HG03460 (cell line): ENCODE data around the gene KTN1.
A peak's percentile ranks its signal among the peaks of the same experiment; 100 is the strongest.

ENCODE experiments used
- ATAC-seq: cut with Tn5 transposase; IDR thresholded peaks from one replicate; pipeline ENCODE4 v1.9.1; 2021; ENCODE audit not compliant: unreplicated experiment

The KTN1 gene

GRCh38 chr14:55671641-55672040 is 91.6 kb downstream of the KTN1 start:
- ATAC-seq: no peak

DNA sequence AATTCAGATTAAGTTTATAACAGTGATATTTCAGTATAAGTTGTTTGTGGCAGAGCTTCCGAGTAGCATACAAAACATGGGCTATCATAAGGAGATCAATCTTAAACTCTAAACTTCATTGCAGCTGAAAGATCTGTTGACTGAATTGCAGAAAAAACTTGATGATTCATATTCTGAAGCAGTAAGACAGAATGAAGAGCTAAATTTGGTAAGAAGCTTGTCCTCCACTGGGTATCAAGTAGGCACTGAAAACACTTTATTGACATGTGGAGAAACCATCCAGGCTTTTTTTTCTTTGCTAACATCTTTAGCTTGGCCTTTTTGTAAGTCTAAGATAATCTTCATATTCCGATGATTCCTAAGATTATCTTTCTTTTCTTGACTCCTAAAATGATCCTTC is 93.0 kb downstream of the KTN1 start:
- ATAC-seq: no peak

DNA sequence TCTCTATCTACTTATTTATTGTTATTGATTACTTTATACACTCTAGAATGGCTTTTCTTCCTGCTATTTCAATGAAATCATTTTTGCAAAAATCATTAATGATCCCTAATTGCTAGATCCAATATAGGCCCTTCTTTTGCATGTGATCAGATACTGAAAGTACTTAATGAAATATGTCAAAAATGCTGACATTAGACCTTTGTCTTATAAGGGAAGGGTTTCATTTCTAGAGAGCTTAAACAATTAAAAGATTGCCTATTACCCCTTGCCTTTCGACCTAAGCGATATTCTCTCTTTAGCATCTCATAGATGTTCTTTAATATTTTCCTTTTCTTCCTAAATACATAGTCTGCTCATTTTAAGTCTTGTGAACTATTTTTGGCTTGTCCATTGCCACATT is 101.1 kb downstream of the KTN1 start:
- no peak for ATAC-seq

DNA sequence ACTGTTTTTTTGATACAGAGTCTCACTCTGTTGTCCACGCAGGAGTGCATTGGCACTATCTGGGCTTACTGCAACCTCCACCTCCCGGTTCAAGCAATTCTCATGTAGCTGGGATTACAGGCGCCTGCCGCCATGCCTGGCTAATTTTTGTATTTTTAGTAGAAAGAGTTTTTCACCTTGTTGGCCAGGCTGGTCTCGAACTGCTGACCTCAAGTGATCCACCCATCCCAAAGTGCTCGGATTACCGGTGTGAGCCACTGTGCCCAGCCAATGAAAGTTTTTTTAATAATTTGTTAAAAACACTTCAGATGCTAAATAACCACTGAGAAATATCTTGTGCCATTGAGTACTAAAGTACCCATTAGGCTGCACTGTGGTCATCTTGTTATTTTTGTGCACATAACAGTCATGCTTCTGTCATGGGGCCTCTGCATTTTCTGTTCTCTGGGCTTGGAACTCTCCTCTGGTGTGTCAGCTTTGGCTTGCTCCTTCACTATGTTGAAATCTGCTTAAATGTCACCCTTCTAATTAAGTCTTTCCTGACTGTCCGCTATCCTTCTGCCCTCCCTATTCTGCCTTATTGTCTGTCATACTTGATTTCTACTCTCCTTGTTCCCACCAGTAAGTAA is 105.1 kb downstream of the KTN1 start:
- ATAC-seq: no peak

- no peak for ATAC-seq
Observed at GRCh38 chr14:55686713-55687112, 106.7 kb downstream of the KTN1 start.

GRCh38 chr14:55688566-55688965 is 108.6 kb downstream of the KTN1 start:
- no peak for ATAC-seq

DNA sequence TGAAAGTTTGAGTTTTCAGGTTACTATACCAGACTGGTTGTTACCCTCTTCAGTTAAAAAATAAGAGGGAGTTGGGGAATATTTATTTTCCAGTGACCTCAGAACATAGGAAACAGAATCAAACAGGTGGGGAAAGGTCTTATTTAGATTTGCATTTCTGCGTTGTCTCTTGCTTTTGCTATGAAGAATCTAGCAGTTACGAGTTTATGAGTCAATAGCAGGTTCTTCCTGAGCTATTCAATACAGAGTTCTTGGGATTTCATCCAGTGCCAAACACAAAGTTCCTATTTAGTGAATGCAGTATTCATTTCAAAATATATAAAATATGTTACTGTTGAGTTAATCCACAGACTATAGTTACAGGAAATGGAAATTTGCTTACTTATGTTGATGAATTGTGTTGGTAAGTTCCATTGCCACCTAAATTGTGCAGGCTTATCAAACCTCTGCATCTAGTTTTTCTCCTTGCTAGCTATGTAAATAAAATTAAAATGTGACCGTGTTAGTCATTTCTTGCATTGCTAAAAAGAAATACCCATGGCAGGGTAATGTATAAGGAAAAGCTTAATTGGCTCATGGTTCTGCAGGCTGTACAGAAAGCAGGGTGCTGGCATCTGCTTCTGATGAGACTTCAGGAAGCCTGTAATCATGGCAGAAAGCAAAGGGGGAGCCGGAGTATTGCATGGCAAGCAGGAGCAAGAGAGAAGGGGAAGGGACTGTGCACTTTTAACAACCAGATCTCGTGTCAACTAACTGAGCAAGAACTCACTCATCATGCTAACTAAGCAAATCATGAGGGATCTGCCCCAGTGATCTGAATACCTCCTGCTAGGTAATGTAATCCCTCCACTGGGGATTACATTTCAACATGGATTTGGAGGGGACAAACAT is 110.2 kb downstream of the KTN1 start:
- ATAC-seq: no peak

GRCh38 chr14:55691659-55692058 is 111.7 kb downstream of the KTN1 start:
- ATAC-seq: no peak

DNA sequence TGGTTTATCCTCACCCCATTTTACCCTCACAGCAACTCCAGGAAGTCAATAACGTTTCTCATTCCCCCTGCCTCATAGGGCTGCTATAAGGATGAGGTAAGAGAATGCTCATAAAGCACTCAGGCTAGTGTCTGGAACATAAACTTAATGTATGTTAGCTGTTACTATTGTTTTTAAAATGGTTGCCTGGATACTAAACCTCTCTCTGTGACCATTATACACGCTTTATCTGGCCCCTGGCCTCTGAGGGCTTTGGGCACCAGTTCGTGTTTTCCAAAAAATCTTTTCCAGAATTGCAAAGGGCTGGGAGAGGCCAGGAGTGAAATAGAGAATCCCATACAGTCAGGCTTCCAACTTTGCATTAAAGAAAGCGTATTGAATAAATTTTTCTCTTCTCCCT is 113.9 kb downstream of the KTN1 start:
- no peak for ATAC-seq

DNA sequence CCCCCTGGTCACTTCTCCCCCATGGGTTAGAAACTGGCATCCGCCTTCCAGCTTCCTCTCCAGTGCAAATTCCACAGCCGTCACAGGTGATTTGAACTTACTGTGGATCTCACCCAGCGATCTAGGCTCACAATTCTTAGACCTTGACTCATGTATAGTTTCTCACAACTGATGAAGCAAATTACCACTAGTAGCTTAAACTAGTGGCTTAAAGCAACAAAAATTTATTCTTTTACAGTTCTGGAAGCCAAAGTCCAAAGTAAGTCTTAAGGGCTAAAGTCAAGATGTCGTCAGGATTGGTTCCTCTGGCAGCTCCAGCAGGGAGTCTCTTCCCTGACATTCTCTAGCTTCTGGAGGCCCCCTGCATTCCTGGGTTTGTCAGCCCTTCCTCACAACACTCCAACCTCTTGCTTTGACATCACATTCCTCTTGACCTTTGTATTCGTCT is 117.4 kb downstream of the KTN1 start:
- no peak for ATAC-seq

GRCh38 chr14:55698051-55698450 is 118.0 kb downstream of the KTN1 start:
- no peak for ATAC-seq

GRCh38 chr14:55699131-55700057 is 119.4 kb downstream of the KTN1 start:
- ATAC-seq: no peak

GRCh38 chr14:55701638-55702037 is 121.6 kb downstream of the KTN1 start:
- peak; percentile 98 for ATAC-seq

- ATAC-seq: no peak
Observed at GRCh38 chr14:55702511-55702910, 122.5 kb downstream of the KTN1 start.

DNA sequence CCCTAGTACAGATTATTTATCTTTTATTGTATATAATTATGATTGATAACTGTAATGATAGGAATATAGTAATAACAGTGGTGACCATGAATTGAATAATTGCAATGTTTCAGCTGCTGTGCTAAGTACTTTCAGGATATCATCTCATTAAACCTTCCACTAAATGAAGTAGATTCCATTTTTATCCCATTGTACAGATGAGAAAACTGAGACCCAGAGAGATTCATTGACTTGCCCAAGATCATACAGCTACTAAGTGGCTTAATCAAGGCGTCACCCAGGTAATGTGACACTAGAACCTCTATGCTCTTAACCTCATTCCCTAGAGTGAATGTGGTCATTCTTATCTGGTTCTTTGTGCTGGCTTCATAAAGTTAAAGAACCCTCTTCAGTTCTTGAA is 124.6 kb downstream of the KTN1 start:
- no peak for ATAC-seq

DNA sequence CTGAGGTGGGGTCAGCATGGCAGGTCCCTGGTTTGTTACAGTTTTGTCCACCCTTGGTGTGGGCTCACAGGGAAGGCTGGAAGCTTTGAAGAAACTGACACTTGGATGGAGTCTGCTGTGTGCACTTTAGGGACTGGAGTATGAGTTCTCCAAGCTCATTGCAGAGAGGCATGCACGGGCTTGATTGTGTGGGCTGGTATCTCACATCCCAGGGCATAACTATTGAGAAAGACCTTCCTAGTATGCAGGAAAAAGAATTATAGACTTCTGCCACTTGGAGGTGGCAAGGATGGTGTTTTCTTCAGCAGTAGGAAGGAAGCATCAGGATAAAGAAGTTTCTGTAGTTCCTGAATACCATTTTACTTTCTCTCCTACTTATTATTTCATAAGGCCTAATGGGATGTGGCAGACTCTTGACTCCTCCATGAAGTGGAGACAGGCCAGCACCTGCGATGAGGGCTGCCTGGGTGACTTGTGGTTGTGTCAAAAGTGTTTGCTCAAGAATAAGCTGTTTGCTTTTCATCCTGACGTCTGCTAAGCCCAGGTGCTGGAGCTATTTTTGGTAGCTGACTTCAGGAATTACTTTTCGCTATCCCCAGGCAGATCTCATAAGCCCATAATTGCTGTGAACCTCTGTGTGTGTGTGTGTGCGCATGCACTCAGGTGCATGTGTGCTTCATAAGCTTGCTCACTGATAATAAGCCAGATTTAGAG is 125.8 kb downstream of the KTN1 start:
- no peak for ATAC-seq

- ATAC-seq: no peak
Observed at GRCh38 chr14:55706365-55706684, 126.3 kb downstream of the KTN1 start.

GRCh38 chr14:55706893-55707292 is 126.9 kb downstream of the KTN1 start:
- no peak for ATAC-seq

DNA sequence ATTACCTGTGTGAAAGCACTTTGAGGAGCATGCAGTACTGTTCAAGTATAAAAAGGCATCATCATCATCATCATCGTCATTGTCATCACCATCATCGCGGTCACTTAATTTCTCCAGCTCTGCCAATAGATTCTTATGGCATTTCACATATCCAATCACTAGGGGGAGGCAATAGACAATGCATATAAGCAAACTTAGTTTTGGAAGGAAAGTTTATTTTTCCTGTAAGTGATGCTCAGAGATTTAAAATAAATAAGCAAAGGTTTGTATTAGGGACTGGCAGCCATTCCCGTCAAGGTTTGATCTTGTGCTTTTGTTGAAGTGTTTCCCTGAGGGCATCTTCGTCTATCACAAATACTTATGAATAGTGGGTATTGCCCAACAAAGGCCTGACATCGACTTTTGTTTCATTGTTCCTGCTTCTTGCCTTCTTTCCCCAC is 127.4 kb downstream of the KTN1 start:
- ATAC-seq: no peak

DNA sequence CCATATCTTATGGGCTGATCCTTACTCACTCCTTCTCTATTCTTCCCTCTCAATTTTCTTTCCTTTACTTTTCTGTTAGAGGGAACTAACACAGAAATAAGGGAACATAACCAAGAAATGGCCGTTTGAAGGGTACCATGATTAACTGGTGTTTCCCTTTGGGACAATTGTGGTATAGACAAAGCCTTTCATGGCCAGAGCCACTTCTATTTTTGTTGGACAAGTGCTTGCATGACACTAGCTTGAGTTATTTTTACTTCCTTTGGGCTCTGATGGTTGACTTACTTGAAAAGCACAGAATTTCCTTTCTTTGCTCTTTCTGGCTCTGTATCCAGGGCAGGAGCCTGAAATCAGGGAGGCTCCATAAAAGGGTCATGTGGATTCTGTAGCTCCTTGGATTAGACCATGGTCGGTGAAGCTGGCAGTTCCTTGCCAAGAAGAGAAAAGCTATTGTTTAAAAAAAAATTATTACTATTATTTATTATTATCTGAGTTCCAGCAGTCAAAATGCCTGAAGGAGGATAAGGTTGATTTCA is 130.6 kb downstream of the KTN1 start:
- no peak for ATAC-seq
